GM13976 (cell line): Measurements from ENCODE around the gene TMEM245.
"Not testable (repeated sequence)": the region's sequence is repeated elsewhere in the genome, so short reads cannot be mapped to it uniquely, and the experiment has no call there.

ENCODE experiments used
- DNase-seq: peaks from one replicate; pipeline ENCODE4 v3.0.0; 2012; ENCODE audit warnings: low spot score
- in situ Hi-C: fragments of 300-500 bp; cut with MboI; formaldehyde crosslinking; loops from one replicate; pipeline ENCODE4 v1.12.0; 2022; ENCODE audit warnings: low sequenced_read_pairs, mixed read lengths, inconsistent platforms; ENCODE audit not compliant: unreplicated experiment
- TF ChIP-seq, protein P1 (sequence below): IDR thresholded peaks from 2 replicates; pipeline ENCODE4 v1.5.1; 2012; ENCODE audit warnings: borderline replicate concordance, mild to moderate bottlenecking; ENCODE audit not compliant: insufficient read depth; ENCODE audit errors: extremely low read depth, missing control alignments, control extremely low read depth

TMEM245 gene

GRCh38 chr9:109139851-109140250 is 20.1 kb upstream of the TMEM245 start:
- in situ Hi-C loops = no loop called here
- TF ChIP-seq, protein P1, sequence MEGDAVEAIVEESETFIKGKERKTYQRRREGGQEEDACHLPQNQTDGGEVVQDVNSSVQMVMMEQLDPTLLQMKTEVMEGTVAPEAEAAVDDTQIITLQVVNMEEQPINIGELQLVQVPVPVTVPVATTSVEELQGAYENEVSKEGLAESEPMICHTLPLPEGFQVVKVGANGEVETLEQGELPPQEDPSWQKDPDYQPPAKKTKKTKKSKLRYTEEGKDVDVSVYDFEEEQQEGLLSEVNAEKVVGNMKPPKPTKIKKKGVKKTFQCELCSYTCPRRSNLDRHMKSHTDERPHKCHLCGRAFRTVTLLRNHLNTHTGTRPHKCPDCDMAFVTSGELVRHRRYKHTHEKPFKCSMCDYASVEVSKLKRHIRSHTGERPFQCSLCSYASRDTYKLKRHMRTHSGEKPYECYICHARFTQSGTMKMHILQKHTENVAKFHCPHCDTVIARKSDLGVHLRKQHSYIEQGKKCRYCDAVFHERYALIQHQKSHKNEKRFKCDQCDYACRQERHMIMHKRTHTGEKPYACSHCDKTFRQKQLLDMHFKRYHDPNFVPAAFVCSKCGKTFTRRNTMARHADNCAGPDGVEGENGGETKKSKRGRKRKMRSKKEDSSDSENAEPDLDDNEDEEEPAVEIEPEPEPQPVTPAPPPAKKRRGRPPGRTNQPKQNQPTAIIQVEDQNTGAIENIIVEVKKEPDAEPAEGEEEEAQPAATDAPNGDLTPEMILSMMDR = no peak

DNA sequence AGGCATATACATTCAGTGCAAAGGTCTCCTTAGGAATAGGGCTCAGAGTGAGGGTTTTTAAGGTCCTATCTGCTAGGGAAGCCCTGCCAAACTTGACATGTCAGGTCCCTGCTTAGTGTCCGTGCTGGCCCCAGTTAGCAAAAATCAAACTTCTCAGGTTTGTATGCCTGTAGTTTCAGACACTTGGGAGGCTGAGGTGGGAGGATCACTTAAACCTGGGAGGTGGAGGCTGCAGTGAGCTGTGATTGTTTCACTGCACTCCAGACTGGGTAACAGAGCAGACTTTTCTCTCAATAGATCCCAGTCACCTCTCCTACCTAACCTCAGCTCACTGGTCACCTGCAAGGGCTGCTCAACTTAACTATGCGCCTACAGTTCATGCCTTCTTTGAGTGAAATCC is 18.7 kb upstream of the TMEM245 start:
- TF ChIP-seq, protein P1 = no peak
- in situ Hi-C loops = no loop called here
- no peak for DNase-seq

More at GRCh38 chr9:109139851-109140250, 20.1 kb upstream of the TMEM245 start:
- DNase-seq = no peak

GRCh38 chr9:109134167-109134578 is 14.4 kb upstream of the TMEM245 start:
- TF ChIP-seq, protein P1 = no peak

DNA sequence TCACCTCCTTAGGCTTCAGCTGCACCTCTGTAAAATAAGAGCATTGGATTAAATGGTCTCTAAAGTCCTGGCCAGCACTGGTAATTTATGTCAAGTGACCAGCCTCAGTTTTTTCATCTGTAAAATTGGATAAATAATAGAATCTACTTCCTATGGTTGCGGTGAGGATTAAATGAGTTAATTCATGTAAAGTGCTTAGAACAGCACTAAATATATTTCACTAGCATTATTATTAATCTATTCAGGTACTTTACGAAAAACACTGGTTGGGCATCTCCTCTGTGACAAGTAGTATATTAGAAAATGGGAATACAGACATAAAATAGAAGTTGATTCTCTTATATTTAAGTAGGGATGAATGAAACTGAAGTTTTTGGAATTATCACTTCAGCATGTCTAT is 13.8 kb upstream of the TMEM245 start:
- no peak for DNase-seq
- TF ChIP-seq, protein P1 = no peak
- in situ Hi-C loops = no loop called here

More at GRCh38 chr9:109134167-109134578, 14.4 kb upstream of the TMEM245 start:
- in situ Hi-C loops = no loop called here
- DNase-seq = no peak

GRCh38 chr9:109132567-109133021 is 12.8 kb upstream of the TMEM245 start:
- DNase-seq = no peak
- TF ChIP-seq, protein P1 = no peak
- in situ Hi-C loops = no loop called here

GRCh38 chr9:109129470-109130197 is 9.9 kb upstream of the TMEM245 start:
- TF ChIP-seq, protein P1 = no peak
- DNase-seq = no peak
- in situ Hi-C loops = no loop called here

DNA sequence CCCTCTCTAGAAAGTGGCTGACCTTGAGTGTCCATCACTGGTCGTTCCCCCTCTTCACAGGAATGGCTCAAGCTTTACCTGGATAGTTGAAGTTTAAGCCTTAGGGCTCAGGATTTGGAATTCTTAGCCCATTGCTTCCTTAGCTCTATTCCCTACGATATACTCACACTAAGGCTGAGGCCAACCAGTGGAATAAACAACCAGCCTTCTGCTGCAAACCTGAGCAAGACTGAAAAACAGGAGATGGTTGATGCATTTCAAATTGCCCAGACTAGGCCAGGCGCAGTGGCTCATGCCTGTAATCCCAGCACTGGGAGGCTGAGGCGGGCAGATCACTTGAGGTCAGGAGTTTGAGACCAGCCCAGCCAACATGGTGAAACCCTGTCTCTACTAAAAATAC is 6.9 kb upstream of the TMEM245 start:
- in situ Hi-C loops, DNase-seq: not testable (repeated sequence)
